Stimulated activated naive CD8-positive, alpha-beta T cell treated with anti-CD3 and anti-CD28 coated beads, Interleukin-15, amount 100 ng/mL, for 72 hours (primary cell): Measurements from ENCODE around the gene BMP5.

Experiments used
- ATAC-seq: fragments of 150-1000 bp; cut with Tn5 transposase; 2 replicates; pipeline ENCODE4 v1.10.0; 2021; ENCODE audit warnings: mild to moderate bottlenecking, moderate library complexity
- DNase-seq, 2 donors: peaks; one replicate each; pipeline ENCODE4 v3.0.0; 2021 to 2022
- H3K27ac Mint-ChIP-seq, 2 donors: one replicate each; pipeline ENCODE4 v1.8.0; 2022; ENCODE audit warnings: mild to moderate bottlenecking in 2 of 2, mixed read lengths in 2 of 2, moderate library complexity in 2 of 2
- H3K27me3 Mint-ChIP-seq: one replicate; pipeline ENCODE4 v1.8.0; 2022; ENCODE audit warnings: mixed read lengths
- H3K4me1 Mint-ChIP-seq: one replicate; pipeline ENCODE4 v1.8.0; 2022; ENCODE audit warnings: mild to moderate bottlenecking, mixed read lengths
- H3K4me3 Mint-ChIP-seq, 2 donors: one replicate each; pipeline ENCODE4 v1.8.0; 2022; ENCODE audit warnings: mild to moderate bottlenecking in 2 of 2, mixed read lengths in 2 of 2, moderate library complexity in 1 of 2
- H3K9me3 Mint-ChIP-seq, 2 donors: one replicate each; pipeline ENCODE4 v1.8.0; 2022; ENCODE audit warnings: mixed read lengths in 2 of 2

The BMP5 gene

GRCh38 chr6:55729665-55730064 lies 145.7 kb downstream of the BMP5 start:
- Mint-ChIP-seq H3K27me3 (no peaks in the 10 kb centered on the region), H3K4me1 (no peaks in the 10 kb centered on the region), H3K27ac (no peak overlapping the region), H3K9me3 (peaks cover 4 to 12% of the 10 kb centered on the region in 2 donors), H3K4me3 (no peak overlapping the region)
- ATAC-seq (no peak), DNase-seq (no peak)

GRCh38 chr6:55726144-55726543 lies 149.2 kb downstream of the BMP5 start:
- ATAC-seq, result no peak
- no peaks in the 10 kb centered on the region for H3K27me3 Mint-ChIP-seq
- DNase-seq, result no peak
- peaks cover 4 to 12% of the 10 kb centered on the region in 2 donors for H3K9me3 Mint-ChIP-seq
- no peak overlapping the region for H3K4me3 Mint-ChIP-seq
- no peak overlapping the region for H3K27ac Mint-ChIP-seq
- H3K4me1 Mint-ChIP-seq, result no peaks in the 10 kb centered on the region

GRCh38 chr6:55714831-55715230 lies 160.6 kb downstream of the BMP5 start:
- Mint-ChIP-seq H3K4me3 (no peak overlapping the region), H3K27ac (no peak overlapping the region), H3K27me3 (no peaks in the 10 kb centered on the region), H3K4me1 (no peaks in the 10 kb centered on the region), H3K9me3 (no peaks in the 10 kb centered on the region)
- ATAC-seq (no peak), DNase-seq (no peak)

GRCh38 chr6:55713436-55713835 lies 162.0 kb downstream of the BMP5 start:
- no peak overlapping the region for H3K27ac Mint-ChIP-seq
- H3K27me3 Mint-ChIP-seq, result no peaks in the 10 kb centered on the region
- H3K9me3 Mint-ChIP-seq, result no peaks in the 10 kb centered on the region
- no peak for ATAC-seq
- H3K4me1 Mint-ChIP-seq, result no peaks in the 10 kb centered on the region
- no peak for DNase-seq
- H3K4me3 Mint-ChIP-seq, result no peak overlapping the region

- no peaks in the 10 kb centered on the region for H3K27me3 Mint-ChIP-seq
- ATAC-seq, result no peak
- H3K27ac Mint-ChIP-seq, result no peak overlapping the region
- peaks cover 0 to 11% of the 10 kb centered on the region in 2 donors for H3K9me3 Mint-ChIP-seq
- H3K4me1 Mint-ChIP-seq, result no peaks in the 10 kb centered on the region
- DNase-seq, result no peak
- H3K4me3 Mint-ChIP-seq, result no peak overlapping the region
Observed at GRCh38 chr6:55708711-55709110, 166.7 kb downstream of the BMP5 start.

- DNase-seq (no peak), ATAC-seq (no peak)
- H3K4me3 Mint-ChIP-seq, result no peak overlapping the region
- H3K9me3 Mint-ChIP-seq, result peaks cover 0 to 23% of the 10 kb centered on the region in 2 donors
- H3K27ac Mint-ChIP-seq, result no peak overlapping the region
- no peaks in the 10 kb centered on the region for H3K27me3 Mint-ChIP-seq
- H3K4me1 Mint-ChIP-seq, result no peaks in the 10 kb centered on the region
Observed at GRCh38 chr6:55705451-55706440, 169.6 kb downstream of the BMP5 start.

- Mint-ChIP-seq H3K27me3 (no peaks in the 10 kb centered on the region), H3K27ac (no peak overlapping the region), H3K4me3 (no peak overlapping the region), H3K9me3 (peaks cover 0 to 28% of the 10 kb centered on the region in 2 donors), H3K4me1 (no peaks in the 10 kb centered on the region)
- DNase-seq (no peak), ATAC-seq (no peak)
Observed at GRCh38 chr6:55704421-55704820, 171.0 kb downstream of the BMP5 start.
